ENCODE data around the gene POLD3.

- no peak for TF ChIP-seq CTCF (IDR thresholded peaks at IDR 0.05 in 2 of 3, conservative IDR thresholded peaks at IDR 0.05 in 1 of 3; ENCODE audit: borderline replicate concordance in 1 of 3, insufficient read depth in 1 of 3, low read depth in 2 of 3, low read length in 2 of 3)
- TF ChIP-seq POLR2AphosphoS5 (IDR thresholded peaks at IDR 0.05; ENCODE audit: low read depth, low read length) = no peak
- TF ChIP-seq POLR2A (IDR thresholded peaks at IDR 0.05; ENCODE audit: borderline replicate concordance, extremely low read depth, insufficient read depth, insufficient read length) = no peak
- TF ChIP-seq EZH2 (IDR thresholded peaks at IDR 0.05) = no peak
Observed at GRCh38 chr11:74566146-74566960, 26.0 kb upstream of the POLD3 start.
